Endodermal cell (in vitro differentiated cells): ENCODE data around the gene CD1D. TPM values are rescaled to one million over a fixed set of nuclear protein-coding genes. Genes with fewer than 3 reads are reported as not detected.
"Not testable (repeated sequence)": the region's sequence is repeated elsewhere in the genome, so short reads cannot be mapped to it uniquely, and the experiment has no call there.

ENCODE experiments used
- DNase-seq: peaks from one replicate; pipeline ENCODE4 v3.0.0-alpha.2; 2017
- H3K27ac ChIP-seq: 2 replicates; pipeline ENCODE4 v1.5.1; 2013; ENCODE audit warnings: mild to moderate bottlenecking, low read depth, low read length, moderate library complexity
- H3K27me3 ChIP-seq: 2 replicates; pipeline ENCODE4 v1.6.1; 2013; ENCODE audit warnings: mild to moderate bottlenecking, low read length, moderate library complexity; ENCODE audit not compliant: insufficient read depth, control insufficient read depth, poor library complexity, severe bottlenecking
- H3K36me3 ChIP-seq: 2 replicates; pipeline ENCODE4 v1.7.0; 2013; ENCODE audit warnings: mild to moderate bottlenecking, low read length, moderate library complexity; ENCODE audit not compliant: control insufficient read depth, insufficient read depth
- H3K4me1 ChIP-seq: one replicate; pipeline ENCODE4 v1.7.0; 2013; ENCODE audit warnings: low read length; ENCODE audit not compliant: control insufficient read depth, insufficient read depth
- H3K4me3 ChIP-seq: 2 replicates; pipeline ENCODE4 v1.5.1; 2013; ENCODE audit warnings: mild to moderate bottlenecking, low read length, moderate library complexity
- H3K9ac ChIP-seq: 2 replicates; pipeline ENCODE4 v1.6.1; 2013; ENCODE audit warnings: mild to moderate bottlenecking, low read length, moderate library complexity; ENCODE audit not compliant: poor library complexity, severe bottlenecking; ENCODE audit errors: extremely low read depth
- H3K9me3 ChIP-seq: 2 replicates; pipeline ENCODE4 v1.6.1; 2013; ENCODE audit warnings: mild to moderate bottlenecking, low read length, moderate library complexity; ENCODE audit not compliant: control insufficient read depth
- H3K27ac Mint-ChIP-seq: 2 replicates; pipeline ENCODE4 v1.8.0; 2020; ENCODE audit warnings: mixed read lengths
- H3K27me3 Mint-ChIP-seq: 2 replicates; pipeline ENCODE4 v1.8.0; 2021; ENCODE audit warnings: mild to moderate bottlenecking, mixed read lengths; ENCODE audit not compliant: insufficient read depth
- H3K36me3 Mint-ChIP-seq: 2 replicates; pipeline ENCODE4 v1.8.0; 2020; ENCODE audit warnings: low read depth, mixed read lengths
- H3K4me1 Mint-ChIP-seq: 2 replicates; pipeline ENCODE4 v1.8.0; 2020; ENCODE audit warnings: mixed read lengths
- H3K4me3 Mint-ChIP-seq: 2 replicates; pipeline ENCODE4 v1.8.0; 2020; ENCODE audit warnings: mild to moderate bottlenecking, moderate library complexity, mixed read lengths
- H3K9me3 Mint-ChIP-seq: 2 replicates; pipeline ENCODE4 v1.8.0; 2020; ENCODE audit warnings: mild to moderate bottlenecking, mixed read lengths
- WGBS, 2 experiments: methylation state at CpG; one replicate each; pipeline versions ENCODE4 v1.1.5 to v1.1.7; 2013; ENCODE audit warnings: missing lambda C conversion rate in 2 of 2, mixed read lengths in 1 of 2; ENCODE audit not compliant: insufficient coverage in 1 of 2, insufficient read length in 1 of 2; 5-methylcytosine and 5-hydroxymethylcytosine counted together
- total RNA-seq, 2 donors: library from RNA; stranded (reverse); fragmentation: NEBNext Ultra II Directional in 1 of 2; extraction: Animal tissue kit (Norgen Biotek cat#: 25700) in 1 of 2; gene quantifications; 2 replicates in 1 of 2; 3 replicates in 1 of 2; pipeline ENCODE4 v1.2.1, GENCODE V29; 2021
- TF ChIP-seq, protein P1 (sequence below): fragments of 200-600 bp; sonication (generic); conservative IDR thresholded peaks from 2 replicates; pipeline ENCODE4 v1.5.0; 2021; ENCODE audit warnings: antibody characterized with exemption, mild to moderate bottlenecking

Gene CD1D
- total RNA-seq, 2 donors from 2014 or later = 1.7 TPM

DNA sequence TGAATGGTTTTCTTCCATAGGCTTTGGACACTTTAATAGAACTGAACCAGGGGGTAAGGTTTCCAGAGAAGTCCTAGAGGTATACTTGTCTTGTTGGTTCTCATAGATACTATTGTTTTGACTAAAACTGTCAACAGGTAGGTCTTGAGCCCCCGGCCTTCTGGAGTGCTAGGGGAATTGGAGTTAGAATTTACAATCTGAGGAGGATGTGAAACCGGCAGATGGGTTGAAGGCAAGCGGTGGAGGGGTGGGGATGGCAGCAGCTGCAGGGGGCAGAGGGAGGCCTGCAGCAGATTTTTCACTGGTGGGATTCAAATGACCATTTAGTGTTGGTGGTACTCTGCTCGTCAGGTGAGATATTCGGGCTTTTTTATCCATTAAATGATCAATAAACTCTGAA lies 4.3 kb upstream of the CD1D start:
- H3K27ac ChIP-seq = no peak overlapping the region
- H3K36me3 Mint-ChIP-seq = no peaks in the 10 kb centered on the region
- peaks cover 57% of the 10 kb centered on the region for H3K27me3 ChIP-seq
- peaks cover 12% of the 10 kb centered on the region for H3K4me1 Mint-ChIP-seq
- H3K4me3 Mint-ChIP-seq = no peak overlapping the region
- no peaks in the 10 kb centered on the region for H3K36me3 ChIP-seq
- WGBS, 2 experiments = 93 to 98% methylated on average over 5 of the region's 5 CpGs
- peaks cover 50% of the 10 kb centered on the region for H3K27me3 Mint-ChIP-seq
- H3K4me3 ChIP-seq = no peak overlapping the region
- TF ChIP-seq, protein P1, sequence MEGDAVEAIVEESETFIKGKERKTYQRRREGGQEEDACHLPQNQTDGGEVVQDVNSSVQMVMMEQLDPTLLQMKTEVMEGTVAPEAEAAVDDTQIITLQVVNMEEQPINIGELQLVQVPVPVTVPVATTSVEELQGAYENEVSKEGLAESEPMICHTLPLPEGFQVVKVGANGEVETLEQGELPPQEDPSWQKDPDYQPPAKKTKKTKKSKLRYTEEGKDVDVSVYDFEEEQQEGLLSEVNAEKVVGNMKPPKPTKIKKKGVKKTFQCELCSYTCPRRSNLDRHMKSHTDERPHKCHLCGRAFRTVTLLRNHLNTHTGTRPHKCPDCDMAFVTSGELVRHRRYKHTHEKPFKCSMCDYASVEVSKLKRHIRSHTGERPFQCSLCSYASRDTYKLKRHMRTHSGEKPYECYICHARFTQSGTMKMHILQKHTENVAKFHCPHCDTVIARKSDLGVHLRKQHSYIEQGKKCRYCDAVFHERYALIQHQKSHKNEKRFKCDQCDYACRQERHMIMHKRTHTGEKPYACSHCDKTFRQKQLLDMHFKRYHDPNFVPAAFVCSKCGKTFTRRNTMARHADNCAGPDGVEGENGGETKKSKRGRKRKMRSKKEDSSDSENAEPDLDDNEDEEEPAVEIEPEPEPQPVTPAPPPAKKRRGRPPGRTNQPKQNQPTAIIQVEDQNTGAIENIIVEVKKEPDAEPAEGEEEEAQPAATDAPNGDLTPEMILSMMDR = no peak
- H3K9me3 Mint-ChIP-seq = no peaks in the 10 kb centered on the region
- no peak overlapping the region for H3K27ac Mint-ChIP-seq
- no peak overlapping the region for H3K9ac ChIP-seq
- H3K4me1 ChIP-seq = no peaks in the 10 kb centered on the region
- no peaks in the 10 kb centered on the region for H3K9me3 ChIP-seq
- DNase-seq = no peak

DNA sequence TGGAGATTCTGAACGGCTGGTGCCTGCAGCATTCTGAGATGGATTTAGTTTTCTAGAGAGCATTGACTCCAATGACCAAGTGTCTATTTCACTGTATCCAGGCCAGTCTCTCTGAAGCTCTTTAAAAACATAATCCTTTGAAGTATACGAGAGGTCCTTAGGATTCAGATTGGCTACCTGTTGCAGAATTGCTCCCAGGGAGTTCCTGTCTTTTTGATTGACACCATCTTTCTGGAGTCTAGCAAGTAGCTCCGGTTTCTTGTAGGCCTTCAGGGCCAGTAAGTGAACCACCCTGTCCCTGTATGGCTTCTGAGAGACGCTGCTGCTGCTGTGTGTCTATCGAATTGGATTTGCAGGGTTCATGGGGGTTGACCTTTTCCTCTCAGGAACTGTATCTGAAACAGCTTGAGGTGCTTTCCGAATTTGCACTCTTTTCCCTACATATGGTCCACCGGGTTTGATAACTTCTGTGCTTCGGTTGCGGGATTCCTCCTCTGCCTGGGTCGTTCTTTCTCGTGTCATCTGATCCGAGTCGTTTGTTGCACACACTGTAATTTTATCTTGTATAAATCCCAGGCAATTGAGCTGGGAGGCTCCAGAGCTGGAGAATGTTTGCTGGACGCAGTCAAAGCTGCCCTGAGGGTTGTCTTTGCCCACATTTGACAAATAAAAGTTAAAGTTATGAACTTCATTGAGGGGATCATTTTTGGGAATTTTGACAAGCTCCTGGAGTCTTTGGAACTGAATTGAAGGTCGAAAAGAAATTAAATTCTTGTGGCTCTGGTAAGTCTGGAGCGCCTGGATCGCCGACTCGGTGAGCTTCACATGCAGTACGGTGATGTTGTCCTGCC lies 3.6 kb upstream of the CD1D start:
- not testable (repeated sequence) for H3K27ac ChIP-seq, H3K4me3 ChIP-seq, DNase-seq, H3K4me1 ChIP-seq, H3K9me3 ChIP-seq, H3K36me3 Mint-ChIP-seq, H3K9me3 Mint-ChIP-seq, H3K9ac ChIP-seq, H3K36me3 ChIP-seq, H3K27ac Mint-ChIP-seq
- peak overlapping the region; percentile 55 for H3K4me3 Mint-ChIP-seq
- peaks cover 64% of the 10 kb centered on the region for H3K27me3 ChIP-seq
- peaks cover 15% of the 10 kb centered on the region for H3K4me1 Mint-ChIP-seq
- peaks cover 56% of the 10 kb centered on the region for H3K27me3 Mint-ChIP-seq
- 74 to 80% methylated on average over 19 to 20 of the region's 20 CpGs for WGBS, 2 experiments

DNA sequence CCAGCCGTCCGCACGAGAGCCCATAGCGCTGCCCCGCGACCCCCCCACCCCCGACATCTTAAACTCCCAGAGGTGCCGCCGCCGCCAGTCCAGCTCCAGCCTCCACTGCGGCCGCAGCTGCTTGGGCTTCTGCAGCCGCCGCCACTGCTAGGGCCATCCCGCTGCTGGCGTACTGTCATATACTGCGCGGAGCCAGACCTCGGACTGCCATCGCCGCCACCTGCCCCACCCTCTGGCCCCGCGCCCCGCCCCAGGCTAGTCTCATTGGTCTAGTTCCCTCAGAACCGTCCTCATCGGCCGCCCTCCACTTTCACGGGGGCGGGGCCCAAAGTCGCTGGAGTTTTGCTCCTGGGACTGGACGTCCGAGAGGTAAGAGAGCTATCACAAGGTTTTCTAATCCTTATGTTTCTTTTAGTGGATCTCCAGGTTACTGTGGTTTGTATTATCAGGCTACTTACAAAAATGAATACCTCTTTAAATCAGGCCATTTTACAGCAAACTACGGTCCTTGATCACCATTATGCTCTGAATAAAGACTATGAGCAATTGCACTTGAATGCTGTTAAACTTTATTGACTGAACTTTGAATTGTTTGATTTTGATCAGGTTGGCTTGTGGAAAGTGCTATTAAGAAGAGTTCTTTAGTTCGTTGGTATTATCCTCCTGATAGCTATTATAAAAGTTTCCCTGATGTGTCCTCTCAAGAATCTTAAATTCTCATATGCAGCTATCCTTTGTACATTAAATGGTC lies 2.8 kb upstream of the CD1D start:
- H3K27me3 ChIP-seq = peaks cover 65% of the 10 kb centered on the region
- Mint-ChIP-seq H3K4me1 (peaks cover 15% of the 10 kb centered on the region), H3K36me3 (no peaks in the 10 kb centered on the region), H3K27ac (no peak overlapping the region), H3K4me3 (peak overlapping the region; percentile 55), H3K9me3 (no peaks in the 10 kb centered on the region), H3K27me3 (peaks cover 64% of the 10 kb centered on the region)
- H3K4me1 ChIP-seq = no peaks in the 10 kb centered on the region
- TF ChIP-seq, protein P1 = peak; percentile 18
- peak; percentile 97 for DNase-seq
- no peak overlapping the region for H3K27ac ChIP-seq
- WGBS, 2 experiments = 16 to 28% methylated on average over 14 to 34 of the region's 34 CpGs
- peak overlapping the region; percentile 50 for H3K4me3 ChIP-seq
- H3K36me3 ChIP-seq = no peaks in the 10 kb centered on the region
- H3K9me3 ChIP-seq = no peaks in the 10 kb centered on the region
- no peak overlapping the region for H3K9ac ChIP-seq
